Ovary (tissue), 3 donors: ENCODE measurements around the gene RAP1GAP.

Experiments
- EP300 ChIP-seq: sonication (generic); formaldehyde crosslinking; IDR thresholded peaks from one replicate; pipeline ENCODE4 v1.6.1; 2017; ENCODE audit warnings: antibody characterized with exemption
- POLR2A ChIP-seq: fragments of 450-650 bp; IDR thresholded peaks from one replicate; pipeline ENCODE4 v1.6.1; 2017; ENCODE audit warnings: antibody characterized with exemption, mild to moderate bottlenecking, moderate library complexity
- TF ChIP-seq, protein P1 (sequence below), 3 donors: fragments of 450-650 bp in 2 of 3; fragments of 200-600 bp in 1 of 3; IDR thresholded peaks; one replicate each; pipeline versions ENCODE4 v1.5.1 to v1.8.0; 2016 to 2022; ENCODE audit warnings: antibody characterized with exemption in 3 of 3, mild to moderate bottlenecking in 1 of 3
- donor health status: DM: no; HTN: no; CAD: no.

- TF ChIP-seq, protein P1, sequence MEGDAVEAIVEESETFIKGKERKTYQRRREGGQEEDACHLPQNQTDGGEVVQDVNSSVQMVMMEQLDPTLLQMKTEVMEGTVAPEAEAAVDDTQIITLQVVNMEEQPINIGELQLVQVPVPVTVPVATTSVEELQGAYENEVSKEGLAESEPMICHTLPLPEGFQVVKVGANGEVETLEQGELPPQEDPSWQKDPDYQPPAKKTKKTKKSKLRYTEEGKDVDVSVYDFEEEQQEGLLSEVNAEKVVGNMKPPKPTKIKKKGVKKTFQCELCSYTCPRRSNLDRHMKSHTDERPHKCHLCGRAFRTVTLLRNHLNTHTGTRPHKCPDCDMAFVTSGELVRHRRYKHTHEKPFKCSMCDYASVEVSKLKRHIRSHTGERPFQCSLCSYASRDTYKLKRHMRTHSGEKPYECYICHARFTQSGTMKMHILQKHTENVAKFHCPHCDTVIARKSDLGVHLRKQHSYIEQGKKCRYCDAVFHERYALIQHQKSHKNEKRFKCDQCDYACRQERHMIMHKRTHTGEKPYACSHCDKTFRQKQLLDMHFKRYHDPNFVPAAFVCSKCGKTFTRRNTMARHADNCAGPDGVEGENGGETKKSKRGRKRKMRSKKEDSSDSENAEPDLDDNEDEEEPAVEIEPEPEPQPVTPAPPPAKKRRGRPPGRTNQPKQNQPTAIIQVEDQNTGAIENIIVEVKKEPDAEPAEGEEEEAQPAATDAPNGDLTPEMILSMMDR (IDR thresholded peaks at IDR 0.05) = no peak
- TF ChIP-seq POLR2A = no peak
- no peak for TF ChIP-seq EP300
Measured at GRCh38 chr1:21689661-21690372, 20.7 kb upstream of the RAP1GAP start.
